Amniotic stem cell (primary cell): ENCODE results near the gene PCDHGC3.
"Not testable (repeated sequence)": the region's sequence is repeated elsewhere in the genome, so short reads cannot be mapped to it uniquely, and the experiment has no call there.

Experiments used
- DNase-seq: peaks from one replicate; lab custom pipeline; 2025; lab: John Stamatoyannopoulos, UW

PCDHGC3 gene

DNA sequence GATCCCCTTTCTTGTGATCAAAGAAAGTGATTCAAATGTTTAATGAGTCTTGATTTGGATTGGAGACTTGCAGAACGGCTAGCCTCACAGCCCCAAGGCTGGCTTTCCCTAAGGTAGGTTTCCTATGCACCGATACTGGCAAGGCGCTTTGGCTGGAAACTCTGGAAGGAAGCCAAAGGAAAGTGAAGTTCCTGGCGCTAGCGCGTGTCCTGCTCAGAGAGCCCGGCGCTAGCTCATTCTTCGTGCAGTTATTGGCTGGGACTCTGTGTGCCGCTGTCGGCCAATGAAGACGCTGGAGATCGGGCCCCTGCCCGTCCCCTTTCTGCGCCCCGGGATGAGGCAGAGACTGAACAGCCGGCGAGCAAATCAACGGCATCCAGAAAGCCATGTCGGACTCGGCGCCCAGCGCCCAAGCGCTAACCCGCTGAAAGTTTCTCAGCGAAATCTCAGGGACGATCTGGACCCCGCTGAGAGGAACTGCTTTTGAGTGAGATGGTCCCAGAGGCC is at the start of gene PCDHGC3:
Gene PCDHGC3, plus strand, starts transcription at position 342 of the 507 bp plus-strand sequence. Its CDS starts 151 bp downstream, at position 493.
- peak; percentile 94 for DNase-seq

DNA sequence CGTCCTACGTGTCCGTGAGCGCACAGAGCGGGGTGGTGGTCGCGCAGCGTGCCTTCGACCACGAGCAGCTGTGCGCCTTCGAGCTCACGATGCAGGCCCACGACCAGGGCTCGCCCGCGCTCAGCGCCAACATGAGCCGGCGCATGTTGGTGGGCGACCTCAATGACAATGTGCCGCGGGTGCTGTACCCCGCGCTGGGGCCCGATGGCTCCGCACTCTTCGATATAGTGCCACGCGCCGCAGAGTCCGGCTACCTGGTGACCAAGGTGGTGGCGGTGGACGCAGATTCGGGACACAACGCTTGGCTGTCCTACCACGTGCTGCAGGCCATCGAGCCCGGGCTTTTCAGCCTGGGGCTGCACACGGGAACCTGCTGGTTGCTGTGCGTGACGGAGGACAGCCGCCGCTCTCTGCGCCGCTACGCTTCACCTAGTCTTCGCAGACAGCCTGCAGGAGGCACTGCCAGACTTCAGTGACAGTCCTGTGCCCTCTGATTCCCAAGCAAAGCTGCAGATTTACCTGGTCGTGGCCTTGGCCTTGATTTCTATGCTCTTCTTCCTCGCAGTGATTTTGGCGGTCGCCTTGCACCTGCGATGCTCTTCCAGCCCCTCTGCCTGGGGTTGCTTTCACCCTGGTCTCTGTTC is 47.9 kb upstream of the PCDHGC3 start:
- no peak for DNase-seq

DNA sequence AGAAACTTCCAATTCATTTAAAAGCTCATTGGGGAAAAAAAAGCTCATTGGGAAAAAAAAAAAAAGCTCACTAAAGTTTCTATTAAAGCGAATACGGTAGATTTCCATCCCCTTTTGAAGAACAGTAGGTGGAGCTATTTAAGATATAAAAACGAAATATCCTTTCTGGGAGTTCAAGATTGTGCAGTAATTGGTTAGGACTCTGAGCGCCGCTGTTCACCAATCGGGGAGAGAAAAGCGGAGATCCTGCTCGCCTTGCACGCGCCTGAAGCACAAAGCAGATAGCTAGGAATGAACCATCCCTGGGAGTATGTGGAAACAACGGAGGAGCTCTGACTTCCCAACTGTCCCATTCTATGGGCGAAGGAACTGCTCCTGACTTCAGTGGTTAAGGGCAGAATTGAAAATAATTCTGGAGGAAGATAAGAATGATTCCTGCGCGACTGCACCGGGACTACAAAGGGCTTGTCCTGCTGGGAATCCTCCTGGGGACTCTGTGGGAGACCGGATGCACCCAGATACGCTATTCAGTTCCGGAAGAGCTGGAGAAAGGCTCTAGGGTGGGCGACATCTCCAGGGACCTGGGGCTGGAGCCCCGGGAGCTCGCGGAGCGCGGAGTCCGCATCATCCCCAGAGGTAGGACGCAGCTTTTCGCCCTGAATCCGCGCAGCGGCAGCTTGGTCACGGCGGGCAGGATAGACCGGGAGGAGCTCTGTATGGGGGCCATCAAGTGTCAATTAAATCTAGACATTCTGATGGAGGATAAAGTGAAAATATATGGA is 45.2 kb upstream of the PCDHGC3 start, which contains the start of gene PCDHGA12:
Gene PCDHGA12, plus strand, starts transcription at position 176 of the 782 bp plus-strand sequence. Its CDS starts 253 bp downstream, at position 429.
- DNase-seq, result no peak

DNA sequence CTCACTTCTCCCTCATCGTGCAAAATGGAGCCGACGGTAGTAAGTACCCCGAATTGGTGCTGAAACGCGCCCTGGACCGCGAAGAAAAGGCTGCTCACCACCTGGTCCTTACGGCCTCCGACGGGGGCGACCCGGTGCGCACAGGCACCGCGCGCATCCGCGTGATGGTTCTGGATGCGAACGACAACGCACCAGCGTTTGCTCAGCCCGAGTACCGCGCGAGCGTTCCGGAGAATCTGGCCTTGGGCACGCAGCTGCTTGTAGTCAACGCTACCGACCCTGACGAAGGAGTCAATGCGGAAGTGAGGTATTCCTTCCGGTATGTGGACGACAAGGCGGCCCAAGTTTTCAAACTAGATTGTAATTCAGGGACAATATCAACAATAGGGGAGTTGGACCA is 44.5 kb upstream of the PCDHGC3 start:
- no peak for DNase-seq

DNA sequence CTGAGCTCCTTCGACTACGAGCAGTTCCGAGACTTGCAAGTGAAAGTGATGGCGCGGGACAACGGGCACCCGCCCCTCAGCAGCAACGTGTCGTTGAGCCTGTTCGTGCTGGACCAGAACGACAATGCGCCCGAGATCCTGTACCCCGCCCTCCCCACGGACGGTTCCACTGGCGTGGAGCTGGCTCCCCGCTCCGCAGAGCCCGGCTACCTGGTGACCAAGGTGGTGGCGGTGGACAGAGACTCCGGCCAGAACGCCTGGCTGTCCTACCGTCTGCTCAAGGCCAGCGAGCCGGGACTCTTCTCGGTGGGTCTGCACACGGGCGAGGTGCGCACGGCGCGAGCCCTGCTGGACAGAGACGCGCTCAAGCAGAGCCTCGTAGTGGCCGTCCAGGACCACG is 43.5 kb upstream of the PCDHGC3 start:
- DNase-seq, result not testable (repeated sequence)

DNA sequence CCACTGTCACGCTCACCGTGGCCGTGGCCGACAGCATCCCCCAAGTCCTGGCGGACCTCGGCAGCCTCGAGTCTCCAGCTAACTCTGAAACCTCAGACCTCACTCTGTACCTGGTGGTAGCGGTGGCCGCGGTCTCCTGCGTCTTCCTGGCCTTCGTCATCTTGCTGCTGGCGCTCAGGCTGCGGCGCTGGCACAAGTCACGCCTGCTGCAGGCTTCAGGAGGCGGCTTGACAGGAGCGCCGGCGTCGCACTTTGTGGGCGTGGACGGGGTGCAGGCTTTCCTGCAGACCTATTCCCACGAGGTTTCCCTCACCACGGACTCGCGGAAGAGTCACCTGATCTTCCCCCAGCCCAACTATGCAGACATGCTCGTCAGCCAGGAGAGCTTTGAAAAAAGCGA is 43.0 kb upstream of the PCDHGC3 start:
- not testable (repeated sequence) for DNase-seq

DNA sequence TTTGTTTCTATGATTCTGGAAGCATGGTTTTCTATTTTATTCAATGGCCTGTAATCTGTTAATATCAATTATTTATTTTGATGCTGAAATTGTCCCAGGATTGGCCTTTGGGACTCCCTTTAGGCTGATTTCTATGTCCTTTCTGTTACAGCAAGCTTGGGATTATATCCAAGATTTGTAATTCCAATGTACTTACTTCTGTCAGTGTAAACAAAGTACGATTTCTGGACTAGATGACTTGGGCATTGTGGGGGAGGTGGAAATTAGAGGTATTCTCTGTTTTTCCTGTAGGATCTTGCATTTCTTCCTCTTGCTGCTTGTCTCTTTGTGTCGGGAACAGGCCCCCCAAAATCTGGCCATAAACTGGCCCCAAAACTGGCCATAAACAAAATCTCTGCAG is 41.8 kb upstream of the PCDHGC3 start:
- DNase-seq, result no peak

DNA sequence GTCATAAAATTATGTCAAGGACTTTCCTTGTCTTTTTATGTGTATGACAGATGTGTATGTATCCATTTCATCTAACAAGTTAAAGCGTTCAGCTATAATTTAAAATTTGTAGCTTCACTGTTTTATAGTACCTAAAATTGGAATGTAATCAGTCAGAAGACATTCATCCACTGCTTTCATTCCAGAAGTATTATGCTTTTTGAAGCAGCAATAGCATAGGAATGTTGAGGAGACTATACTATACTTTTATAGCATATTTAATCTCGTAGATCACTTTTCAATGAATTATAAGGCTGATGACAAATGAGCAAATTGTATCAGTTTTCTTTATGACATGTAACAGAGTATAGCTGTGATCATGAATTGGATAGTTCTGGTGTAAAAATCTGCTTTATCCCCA is 38.5 kb upstream of the PCDHGC3 start:
- no peak for DNase-seq

DNA sequence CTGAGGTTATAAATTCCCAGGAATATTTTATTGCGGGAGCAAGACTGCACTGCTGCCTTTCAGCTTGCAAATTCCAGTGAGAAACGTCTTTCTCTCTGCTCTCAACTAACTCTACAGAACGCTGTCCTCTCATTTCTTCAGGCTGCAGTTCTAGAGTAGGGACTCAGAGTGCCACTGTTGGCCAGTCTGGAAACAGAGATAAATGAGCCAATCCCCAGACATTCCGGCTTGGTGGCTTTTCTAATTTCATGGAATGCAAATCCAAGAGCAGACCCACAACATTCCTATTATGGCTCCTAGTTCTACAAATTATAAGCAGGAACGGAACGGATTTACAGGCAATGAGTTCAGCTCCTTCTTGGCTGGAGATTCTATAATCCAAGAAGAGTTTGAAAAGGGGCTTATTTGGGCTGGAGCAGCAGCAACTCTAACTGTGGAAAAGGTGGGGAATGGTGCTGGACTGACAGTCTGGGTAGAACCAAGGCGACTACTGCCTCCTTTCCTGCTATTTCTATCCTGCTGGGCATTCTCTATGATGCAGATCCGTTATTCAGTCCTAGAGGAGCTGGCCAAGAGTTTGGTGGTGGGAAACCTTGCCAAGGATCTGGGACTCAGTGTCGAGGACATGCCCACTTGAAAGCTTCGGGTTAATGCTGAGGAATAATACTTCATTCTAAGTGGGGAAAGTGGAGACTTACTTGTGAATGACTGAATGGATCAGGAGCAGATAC is 36.2 kb upstream of the PCDHGC3 start:
- no peak for DNase-seq

DNA sequence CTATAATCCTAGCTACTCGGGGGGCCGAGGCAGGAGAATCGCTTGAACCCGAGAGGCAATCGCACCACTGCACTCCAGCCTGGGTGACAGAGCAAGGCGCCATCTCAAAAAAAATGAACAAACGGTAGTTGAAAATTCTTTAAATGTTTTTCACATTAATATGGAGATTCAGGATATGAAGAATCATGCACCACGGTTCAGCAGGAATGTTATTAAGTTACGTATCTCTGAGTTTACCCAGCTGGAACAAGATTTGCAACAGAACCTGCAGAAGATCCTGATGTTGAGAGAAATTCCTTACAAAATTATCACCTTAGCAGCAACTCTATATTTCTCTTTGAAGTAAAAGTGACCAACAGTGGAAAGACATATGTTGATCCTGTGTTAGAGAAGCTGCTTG is 35.4 kb upstream of the PCDHGC3 start:
- no peak for DNase-seq

DNA sequence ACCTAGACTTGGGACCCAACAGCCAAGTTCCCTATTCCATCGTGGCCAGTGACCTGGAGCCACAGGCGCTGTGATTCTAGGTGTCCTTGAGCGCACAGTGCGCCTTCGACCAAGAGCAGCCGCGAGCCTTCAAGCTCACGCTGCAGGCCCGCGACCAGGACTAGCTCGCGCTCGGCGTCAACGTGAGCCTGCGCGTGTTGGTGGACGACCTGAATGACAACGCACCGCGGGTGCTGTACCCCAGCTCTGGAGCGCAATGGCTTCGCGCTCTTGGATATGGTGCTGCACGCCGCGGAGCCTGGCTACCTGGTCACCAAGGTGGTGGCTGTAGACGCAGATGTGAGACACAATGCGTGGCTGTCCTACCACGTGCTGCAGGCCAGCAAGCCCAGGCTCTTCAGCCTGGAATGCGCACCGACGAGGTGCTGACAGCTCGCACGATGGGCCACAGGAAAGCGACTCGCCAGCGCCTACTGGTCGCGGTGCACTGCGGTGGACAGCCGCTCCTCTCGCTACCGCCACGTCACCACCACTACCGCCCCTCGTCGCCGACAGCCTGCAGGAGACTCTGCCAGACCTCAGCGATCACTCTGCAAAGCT is 34.1 kb upstream of the PCDHGC3 start:
- DNase-seq, result no peak

DNA sequence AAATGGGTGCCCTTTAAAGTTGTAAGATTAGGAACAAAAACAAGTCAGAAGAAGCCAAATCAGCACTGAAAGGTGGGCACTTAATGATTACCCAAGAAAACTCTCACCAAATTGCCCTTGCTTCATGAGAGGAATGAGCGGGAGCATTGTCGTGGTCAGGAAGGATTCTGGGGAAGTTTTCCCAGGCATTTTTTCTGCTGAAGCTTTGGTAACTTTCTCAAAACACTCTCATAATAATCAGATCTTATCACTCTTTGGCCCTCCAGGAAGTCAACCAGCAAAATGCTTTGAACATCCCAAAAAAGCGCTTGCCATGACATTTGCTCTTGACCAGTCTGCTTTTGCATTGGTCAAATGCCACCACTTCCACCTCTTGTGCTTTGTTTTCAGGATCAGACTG is 10.4 kb upstream of the PCDHGC3 start:
- no peak for DNase-seq

DNA sequence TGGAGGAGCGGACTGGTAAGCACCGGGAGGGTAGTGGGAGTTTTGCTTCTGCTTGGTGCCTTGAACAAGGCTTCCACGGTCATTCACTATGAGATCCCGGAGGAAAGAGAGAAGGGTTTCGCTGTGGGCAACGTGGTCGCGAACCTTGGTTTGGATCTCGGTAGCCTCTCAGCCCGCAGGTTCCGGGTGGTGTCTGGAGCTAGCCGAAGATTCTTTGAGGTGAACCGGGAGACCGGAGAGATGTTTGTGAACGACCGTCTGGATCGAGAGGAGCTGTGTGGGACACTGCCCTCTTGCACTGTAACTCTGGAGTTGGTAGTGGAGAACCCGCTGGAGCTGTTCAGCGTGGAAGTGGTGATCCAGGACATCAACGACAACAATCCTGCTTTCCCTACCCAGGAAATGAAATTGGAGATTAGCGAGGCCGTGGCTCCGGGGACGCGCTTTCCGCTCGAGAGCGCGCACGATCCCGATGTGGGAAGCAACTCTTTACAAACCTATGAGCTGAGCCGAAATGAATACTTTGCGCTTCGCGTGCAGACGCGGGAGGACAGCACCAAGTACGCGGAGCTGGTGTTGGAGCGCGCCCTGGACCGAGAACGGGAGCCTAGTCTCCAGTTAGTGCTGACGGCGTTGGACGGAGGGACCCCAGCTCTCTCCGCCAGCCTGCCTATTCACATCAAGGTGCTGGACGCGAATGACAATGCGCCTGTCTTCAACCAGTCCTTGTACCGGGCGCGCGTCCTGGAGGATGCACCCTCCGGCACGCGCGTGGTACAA is 556 bp downstream of the PCDHGC3 start:
- DNase-seq, result peak; percentile 69

DNA sequence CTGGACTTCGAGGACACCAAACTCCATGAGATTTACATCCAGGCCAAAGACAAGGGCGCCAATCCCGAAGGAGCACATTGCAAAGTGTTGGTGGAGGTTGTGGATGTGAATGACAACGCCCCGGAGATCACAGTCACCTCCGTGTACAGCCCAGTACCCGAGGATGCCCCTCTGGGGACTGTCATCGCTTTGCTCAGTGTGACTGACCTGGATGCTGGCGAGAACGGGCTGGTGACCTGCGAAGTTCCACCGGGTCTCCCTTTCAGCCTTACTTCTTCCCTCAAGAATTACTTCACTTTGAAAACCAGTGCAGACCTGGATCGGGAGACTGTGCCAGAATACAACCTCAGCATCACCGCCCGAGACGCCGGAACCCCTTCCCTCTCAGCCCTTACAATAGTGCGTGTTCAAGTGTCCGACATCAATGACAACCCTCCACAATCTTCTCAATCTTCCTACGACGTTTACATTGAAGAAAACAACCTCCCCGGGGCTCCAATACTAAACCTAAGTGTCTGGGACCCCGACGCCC is 1.3 kb downstream of the PCDHGC3 start:
- no peak for DNase-seq

DNA sequence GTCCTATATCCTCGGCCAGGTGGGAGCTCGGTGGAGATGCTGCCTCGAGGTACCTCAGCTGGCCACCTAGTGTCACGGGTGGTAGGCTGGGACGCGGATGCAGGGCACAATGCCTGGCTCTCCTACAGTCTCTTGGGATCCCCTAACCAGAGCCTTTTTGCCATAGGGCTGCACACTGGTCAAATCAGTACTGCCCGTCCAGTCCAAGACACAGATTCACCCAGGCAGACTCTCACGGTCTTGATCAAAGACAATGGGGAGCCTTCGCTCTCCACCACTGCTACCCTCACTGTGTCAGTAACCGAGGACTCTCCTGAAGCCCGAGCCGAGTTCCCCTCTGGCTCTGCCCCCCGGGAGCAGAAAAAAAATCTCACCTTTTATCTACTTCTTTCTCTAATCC is 2.0 kb downstream of the PCDHGC3 start:
- DNase-seq, result no peak

DNA sequence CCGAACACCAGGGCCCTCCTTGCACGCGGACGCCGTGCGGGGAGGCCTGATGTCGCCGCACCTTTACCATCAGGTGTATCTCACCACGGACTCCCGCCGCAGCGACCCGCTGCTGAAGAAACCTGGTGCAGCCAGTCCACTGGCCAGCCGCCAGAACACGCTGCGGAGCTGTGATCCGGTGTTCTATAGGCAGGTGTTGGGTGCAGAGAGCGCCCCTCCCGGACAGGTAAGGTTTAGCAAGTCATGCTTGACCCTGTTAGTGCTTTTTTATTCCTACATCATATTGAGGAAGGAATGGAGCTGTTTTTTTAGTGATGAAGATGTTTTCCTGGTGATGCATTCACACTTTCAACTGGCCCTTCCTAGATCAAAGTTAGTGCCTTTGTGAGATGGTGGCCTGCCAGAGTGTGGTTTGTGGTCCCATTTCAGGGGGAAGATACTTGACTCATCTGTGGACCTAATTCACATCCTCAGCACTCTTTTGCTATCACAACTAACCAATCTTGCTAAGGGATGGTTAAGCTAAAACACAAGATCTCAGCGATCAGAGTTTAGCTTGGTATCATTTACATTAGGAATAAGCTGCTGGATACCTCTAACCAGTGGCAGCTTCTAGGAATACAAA is 2.7 kb downstream of the PCDHGC3 start:
- no peak for DNase-seq

DNA sequence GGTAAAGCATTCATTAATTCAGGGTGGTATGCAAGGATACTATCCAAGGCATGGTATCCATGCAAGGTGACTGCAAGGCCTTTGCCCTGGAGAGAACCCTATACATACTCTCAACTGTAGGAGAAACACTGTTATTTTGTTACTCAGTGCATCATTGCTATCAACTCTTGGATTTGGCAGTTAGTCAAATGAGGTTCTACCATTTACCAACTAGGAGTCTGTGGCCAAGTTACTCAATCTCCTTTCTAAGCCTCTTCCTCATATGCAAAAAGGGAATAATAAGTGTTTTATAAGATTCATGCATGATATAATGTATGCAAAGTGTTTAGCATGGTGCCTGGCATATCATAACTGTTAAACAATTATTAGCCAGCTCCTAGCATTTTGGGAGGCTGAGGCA is 4.0 kb downstream of the PCDHGC3 start:
- DNase-seq, result no peak

DNA sequence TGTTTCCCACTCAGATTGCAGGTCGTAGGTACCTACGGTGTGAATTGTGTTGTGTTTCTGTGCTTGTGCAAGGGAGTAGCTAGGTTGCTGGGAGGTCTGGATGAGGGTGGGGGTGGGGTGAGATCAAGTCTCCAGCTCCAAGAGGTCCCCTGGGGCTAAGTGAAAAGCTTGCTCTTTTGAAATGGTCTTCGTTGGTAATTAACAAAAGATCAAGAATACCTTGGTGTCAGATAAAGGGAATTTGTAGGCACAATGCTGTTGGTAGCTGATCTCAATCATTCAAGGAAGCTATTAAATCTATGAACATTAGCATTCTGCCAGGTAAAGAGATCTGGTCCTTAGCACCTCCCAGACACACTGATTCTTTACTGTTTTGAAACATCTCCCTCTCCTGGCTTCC is 8.1 kb downstream of the PCDHGC3 start:
- DNase-seq, result no peak

DNA sequence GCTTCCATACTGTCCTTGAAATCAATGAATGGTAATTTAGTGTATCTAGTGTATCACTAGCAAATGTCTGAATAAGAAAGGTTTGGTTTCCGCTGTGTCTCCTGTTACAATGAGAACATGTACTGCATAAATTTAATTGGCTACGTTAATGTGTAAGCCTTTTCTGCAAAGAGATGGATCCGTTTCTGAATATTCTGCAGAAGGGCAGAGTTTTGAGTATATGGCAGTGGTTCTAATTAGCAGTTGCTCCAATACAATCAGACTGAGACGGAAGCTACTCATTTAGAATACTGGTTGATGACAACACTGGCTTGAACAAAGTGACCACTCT is 8.5 kb downstream of the PCDHGC3 start:
- DNase-seq, result no peak

DNA sequence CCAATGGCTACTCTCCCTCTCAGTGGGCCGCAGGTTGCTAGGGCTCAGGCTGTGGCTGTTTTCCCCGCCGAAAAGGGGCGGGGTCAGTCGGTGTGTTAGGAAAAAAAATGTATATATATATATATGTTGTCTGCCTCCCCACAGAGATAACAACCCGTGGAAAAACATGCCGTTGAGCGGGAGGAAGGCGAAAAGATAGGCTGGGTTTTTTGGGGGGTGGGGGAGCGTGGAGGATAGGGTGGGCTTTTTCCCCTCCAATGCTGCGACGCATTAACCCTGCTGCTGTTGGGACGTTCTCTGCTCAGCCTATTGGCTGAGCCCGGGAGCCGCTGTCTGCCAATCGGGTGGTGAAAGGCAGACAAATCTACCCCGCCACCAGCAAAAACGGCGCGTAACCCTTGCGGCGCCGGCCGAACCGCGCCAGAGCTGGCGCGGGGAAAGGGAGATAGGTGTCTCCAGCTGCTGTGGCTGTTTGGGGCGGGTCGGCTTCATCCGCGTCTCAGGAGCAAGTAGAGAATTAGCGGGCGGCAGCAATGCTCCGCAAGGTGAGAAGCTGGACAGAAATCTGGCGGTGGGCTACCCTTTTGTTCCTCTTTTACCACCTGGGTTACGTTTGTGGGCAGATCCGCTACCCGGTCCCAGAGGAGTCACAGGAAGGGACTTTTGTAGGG is 9.0 kb downstream of the PCDHGC3 start, which contains the start of gene PCDHGC4:
Gene PCDHGC4, plus strand, starts transcription at position 390 of the 671 bp plus-strand sequence. Its CDS starts 144 bp downstream, at position 534.
- DNase-seq, result no peak
